ENCODE measurements around the gene EPS15.

- no peak for TF ChIP-seq POLR2AphosphoS5 (IDR thresholded peaks at IDR 0.05)
- TF ChIP-seq EP300 (IDR thresholded peaks at IDR 0.05): no peak
- TF ChIP-seq, protein P1, sequence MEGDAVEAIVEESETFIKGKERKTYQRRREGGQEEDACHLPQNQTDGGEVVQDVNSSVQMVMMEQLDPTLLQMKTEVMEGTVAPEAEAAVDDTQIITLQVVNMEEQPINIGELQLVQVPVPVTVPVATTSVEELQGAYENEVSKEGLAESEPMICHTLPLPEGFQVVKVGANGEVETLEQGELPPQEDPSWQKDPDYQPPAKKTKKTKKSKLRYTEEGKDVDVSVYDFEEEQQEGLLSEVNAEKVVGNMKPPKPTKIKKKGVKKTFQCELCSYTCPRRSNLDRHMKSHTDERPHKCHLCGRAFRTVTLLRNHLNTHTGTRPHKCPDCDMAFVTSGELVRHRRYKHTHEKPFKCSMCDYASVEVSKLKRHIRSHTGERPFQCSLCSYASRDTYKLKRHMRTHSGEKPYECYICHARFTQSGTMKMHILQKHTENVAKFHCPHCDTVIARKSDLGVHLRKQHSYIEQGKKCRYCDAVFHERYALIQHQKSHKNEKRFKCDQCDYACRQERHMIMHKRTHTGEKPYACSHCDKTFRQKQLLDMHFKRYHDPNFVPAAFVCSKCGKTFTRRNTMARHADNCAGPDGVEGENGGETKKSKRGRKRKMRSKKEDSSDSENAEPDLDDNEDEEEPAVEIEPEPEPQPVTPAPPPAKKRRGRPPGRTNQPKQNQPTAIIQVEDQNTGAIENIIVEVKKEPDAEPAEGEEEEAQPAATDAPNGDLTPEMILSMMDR (IDR thresholded peaks at IDR 0.05): no peak
- TF ChIP-seq POLR2A (IDR thresholded peaks at IDR 0.05): no peak
Observed at GRCh38 chr1:51551848-51552296, 32.8 kb upstream of the EPS15 start.
